PC-3 (cell line): ENCODE measurements around the gene KRTAP10-9. TPM values are rescaled to one million over a fixed set of nuclear protein-coding genes. Genes with fewer than 3 reads are reported as not detected.

Experiments
- ATAC-seq: fragments of 200-7000 bp; cut with Tn5 transposase; 2 replicates; pipeline ENCODE4 v1.9.1; 2020; ENCODE audit warnings: mild to moderate bottlenecking, moderate library complexity
- BruUV-seq: library from RNA; stranded (reverse); fragments of 400-500 nt; replicated peaks from 2 replicates; lab custom pipeline; 2021; lab: Mats Ljungman, UMichigan
- CTCF ChIA-PET: fragments of 300-600 bp; sonication (Branson Sonifier 250); formaldehyde crosslinking; loops from one replicate; lab custom pipeline; 2022; ENCODE audit warnings: antibody characterized with exemption; lab: Charles Lee
- POLR2A ChIA-PET: fragments of 300-600 bp; sonication (Branson Sonifier 250); formaldehyde crosslinking; loops from one replicate; lab custom pipeline; 2022; ENCODE audit warnings: antibody characterized with exemption; ENCODE audit not compliant: unreplicated experiment; lab: Charles Lee
- DNase-seq: peaks from one replicate; pipeline ENCODE4 v3.0.0-alpha.2; 2015
- H2AFZ ChIP-seq: fragments of 300-600 bp; sonication (generic); 2 replicates; pipeline ENCODE4 v1.6.0; 2016; ENCODE audit warnings: antibody characterized with exemption, low read length
- H3F3A ChIP-seq: fragments of 300-600 bp; sonication (generic); one replicate; pipeline ENCODE4 v1.6.0; 2017; ENCODE audit warnings: antibody characterized with exemption, low read length, control low read depth, mild to moderate bottlenecking; ENCODE audit not compliant: unreplicated experiment
- H3K27ac ChIP-seq: fragments of 300-600 bp; sonication (generic); 2 replicates; pipeline ENCODE4 v1.5.1; 2016; ENCODE audit warnings: mild to moderate bottlenecking, low read length
- H3K27me3 ChIP-seq: fragments of 300-600 bp; sonication (generic); 2 replicates; pipeline ENCODE4 v1.6.1; 2016; ENCODE audit warnings: low read length, mixed read lengths
- H3K36me3 ChIP-seq: fragments of 300-600 bp; sonication (generic); 2 replicates; pipeline ENCODE4 v1.6.1; 2016; ENCODE audit warnings: low read depth, mixed run types, low read length, mixed read lengths
- H3K4me1 ChIP-seq: fragments of 300-600 bp; sonication (generic); 2 replicates; pipeline ENCODE4 v1.5.1; 2016; ENCODE audit warnings: low read length; ENCODE audit not compliant: insufficient read depth
- H3K4me2 ChIP-seq: fragments of 300-600 bp; sonication (generic); 2 replicates; pipeline ENCODE4 v1.6.0; 2016; ENCODE audit warnings: low read length
- H3K4me3 ChIP-seq: fragments of 300-600 bp; sonication (generic); 2 replicates; pipeline ENCODE4 v1.5.1; 2016; ENCODE audit warnings: mild to moderate bottlenecking, low read length, mixed read lengths
- H3K79me2 ChIP-seq: fragments of 300-600 bp; sonication (generic); 2 replicates; pipeline ENCODE4 v1.6.1; 2017; ENCODE audit warnings: low read length, mixed read lengths
- H3K9ac ChIP-seq: fragments of 300-600 bp; sonication (generic); 2 replicates; pipeline ENCODE4 v1.6.0; 2016; ENCODE audit warnings: mild to moderate bottlenecking, low read length
- H3K9me2 ChIP-seq: fragments of 300-600 bp; sonication (generic); replicated peaks from 2 replicates; pipeline ENCODE4 v1.6.1; 2016; ENCODE audit warnings: mixed run types, low read length, mixed read lengths
- H3K9me3 ChIP-seq: fragments of 300-600 bp; sonication (generic); 2 replicates; pipeline ENCODE4 v1.6.1; 2016; ENCODE audit warnings: low read length, mixed read lengths
- H4K20me1 ChIP-seq: fragments of 300-600 bp; sonication (generic); 2 replicates; pipeline ENCODE4 v1.6.1; 2016; ENCODE audit warnings: low read length, mixed read lengths
- EZH2 ChIP-seq: fragments of 300-600 bp; sonication (generic); IDR thresholded peaks from one replicate; pipeline ENCODE4 v1.6.1; 2017; ENCODE audit warnings: antibody characterized with exemption, mild to moderate bottlenecking, low read length; ENCODE audit not compliant: unreplicated experiment
- EZH2phosphoT487 ChIP-seq: fragments of 300-600 bp; sonication (generic); IDR thresholded peaks from 2 replicates; pipeline ENCODE4 v1.6.1; 2018; ENCODE audit warnings: mild to moderate bottlenecking, antibody characterized with exemption, low read length, borderline replicate concordance
- intact Hi-C: fragments of 100-400 bp; cut with micrococcal nuclease; formaldehyde crosslinking; loops from 2 replicates; pipeline ENCODE4 v1.9.0; 2023
- total RNA-seq: library from RNA; depleted of rRNA; stranded (reverse); fragments of >200 nt; gene quantifications from 2 replicates; pipeline ENCODE4 v1.2.3, GENCODE V29; 2014
- TF ChIP-seq, protein P1 (sequence below): fragments of 300-600 bp; sonication (generic); conservative IDR thresholded peaks from 2 replicates; pipeline ENCODE4 v1.5.1; 2017; ENCODE audit warnings: antibody characterized with exemption, low read depth, mild to moderate bottlenecking, low read length

KRTAP10-9 gene
- total RNA-seq, 1 experiment from 2014 or later, result not detected

DNA sequence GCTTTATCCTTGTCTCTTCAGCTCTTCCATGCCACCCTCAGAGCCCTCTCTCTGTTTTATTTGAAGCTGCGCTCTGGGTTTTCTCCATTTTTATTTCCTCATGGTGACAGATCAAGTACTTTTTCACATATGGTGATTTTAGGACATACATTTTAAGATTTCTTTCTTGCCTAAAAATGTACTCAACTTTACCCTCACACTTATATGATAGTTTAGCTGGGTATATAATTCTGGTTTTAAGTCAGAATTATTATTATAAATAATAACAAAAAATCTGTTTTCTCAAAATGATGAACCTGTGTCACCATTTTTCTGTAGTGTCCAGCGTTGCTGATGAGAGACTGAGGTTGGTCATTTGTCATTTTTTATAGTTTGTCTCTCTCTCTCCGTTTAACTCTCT, 45.7 kb upstream of the KRTAP10-9 start:
- Histone ChIP-seq H3K27ac (no peak overlapping the region), H4K20me1 (no peaks in the 10 kb centered on the region), H3K4me3 (no peak overlapping the region), H3K36me3 (no peaks in the 10 kb centered on the region), H3K9ac (no peak overlapping the region), H3K4me1 (peaks cover 10% of the 10 kb centered on the region; the same call in 1 of the 2 replicates), H3F3A (no peaks in the 10 kb centered on the region), H3K9me3 (0 out of 2 replicates have a peak, but pooled peaks cover 5% of the 10 kb centered on the region), H3K4me2 (no peak overlapping the region), H3K9me2 (no peaks in the 10 kb centered on the region), H3K79me2 (no peaks in the 10 kb centered on the region), H2AFZ (no peak overlapping the region), H3K27me3 (no peaks in the 10 kb centered on the region)
- ChIA-PET CTCF (interaction anchor here (1.7 kb wide), 1 partner anchor 213 kb away, joined by 4 read pairs; no protein-coding TSS in a partner anchor), POLR2A (no interaction called here)
- TF ChIP-seq, protein P1, sequence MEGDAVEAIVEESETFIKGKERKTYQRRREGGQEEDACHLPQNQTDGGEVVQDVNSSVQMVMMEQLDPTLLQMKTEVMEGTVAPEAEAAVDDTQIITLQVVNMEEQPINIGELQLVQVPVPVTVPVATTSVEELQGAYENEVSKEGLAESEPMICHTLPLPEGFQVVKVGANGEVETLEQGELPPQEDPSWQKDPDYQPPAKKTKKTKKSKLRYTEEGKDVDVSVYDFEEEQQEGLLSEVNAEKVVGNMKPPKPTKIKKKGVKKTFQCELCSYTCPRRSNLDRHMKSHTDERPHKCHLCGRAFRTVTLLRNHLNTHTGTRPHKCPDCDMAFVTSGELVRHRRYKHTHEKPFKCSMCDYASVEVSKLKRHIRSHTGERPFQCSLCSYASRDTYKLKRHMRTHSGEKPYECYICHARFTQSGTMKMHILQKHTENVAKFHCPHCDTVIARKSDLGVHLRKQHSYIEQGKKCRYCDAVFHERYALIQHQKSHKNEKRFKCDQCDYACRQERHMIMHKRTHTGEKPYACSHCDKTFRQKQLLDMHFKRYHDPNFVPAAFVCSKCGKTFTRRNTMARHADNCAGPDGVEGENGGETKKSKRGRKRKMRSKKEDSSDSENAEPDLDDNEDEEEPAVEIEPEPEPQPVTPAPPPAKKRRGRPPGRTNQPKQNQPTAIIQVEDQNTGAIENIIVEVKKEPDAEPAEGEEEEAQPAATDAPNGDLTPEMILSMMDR, result no peak
- TF ChIP-seq EZH2, result no peak
- no peak for TF ChIP-seq EZH2phosphoT487
- BruUV-seq, result no TSS peak
- DNase-seq (no peak), ATAC-seq (no peak)
- intact Hi-C loops, result no loop called here

DNA sequence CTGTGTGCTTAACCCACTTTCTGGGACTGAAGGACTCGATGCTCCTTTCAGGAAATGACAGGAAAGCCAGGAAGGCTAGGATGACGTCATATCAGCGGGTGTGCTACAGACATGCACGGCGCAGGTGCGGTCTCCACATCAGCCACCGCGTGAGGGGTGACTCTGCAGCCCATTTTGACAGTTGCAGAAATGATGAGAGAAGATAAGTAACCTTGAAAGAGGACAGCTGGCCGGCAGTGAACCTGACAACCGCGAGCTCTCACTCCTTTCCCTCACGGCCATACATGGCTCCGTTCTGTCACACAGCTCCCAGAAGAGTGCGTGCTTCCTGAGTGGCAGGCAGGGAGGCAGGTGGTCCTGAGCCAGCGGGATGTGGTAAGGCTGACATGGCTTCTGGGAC, 44.8 kb upstream of the KRTAP10-9 start:
- no peaks in the 10 kb centered on the region for H3K36me3 ChIP-seq
- peaks cover 10% of the 10 kb centered on the region; the same call in 1 of the 2 replicates for H3K4me1 ChIP-seq
- no peaks in the 10 kb centered on the region for H3F3A ChIP-seq
- H3K9me3 ChIP-seq, result 0 out of 2 replicates have a peak, but pooled peaks cover 5% of the 10 kb centered on the region
- BruUV-seq, result no TSS peak
- ATAC-seq (no peak), DNase-seq (no peak)
- ChIA-PET CTCF (no interaction called here), POLR2A (no interaction called here)
- no peak overlapping the region for H3K4me2 ChIP-seq
- H3K79me2 ChIP-seq, result no peaks in the 10 kb centered on the region
- H3K4me3 ChIP-seq, result no peak overlapping the region
- H3K9me2 ChIP-seq, result no peaks in the 10 kb centered on the region
- H3K27ac ChIP-seq, result no peak overlapping the region
- TF ChIP-seq, protein P1, result no peak
- TF ChIP-seq EZH2 (no peak), EZH2phosphoT487 (no peak)
- no peak overlapping the region for H2AFZ ChIP-seq
- no peaks in the 10 kb centered on the region for H3K27me3 ChIP-seq
- H4K20me1 ChIP-seq, result no peaks in the 10 kb centered on the region
- intact Hi-C loops, result no loop called here
- H3K9ac ChIP-seq, result no peak overlapping the region

DNA sequence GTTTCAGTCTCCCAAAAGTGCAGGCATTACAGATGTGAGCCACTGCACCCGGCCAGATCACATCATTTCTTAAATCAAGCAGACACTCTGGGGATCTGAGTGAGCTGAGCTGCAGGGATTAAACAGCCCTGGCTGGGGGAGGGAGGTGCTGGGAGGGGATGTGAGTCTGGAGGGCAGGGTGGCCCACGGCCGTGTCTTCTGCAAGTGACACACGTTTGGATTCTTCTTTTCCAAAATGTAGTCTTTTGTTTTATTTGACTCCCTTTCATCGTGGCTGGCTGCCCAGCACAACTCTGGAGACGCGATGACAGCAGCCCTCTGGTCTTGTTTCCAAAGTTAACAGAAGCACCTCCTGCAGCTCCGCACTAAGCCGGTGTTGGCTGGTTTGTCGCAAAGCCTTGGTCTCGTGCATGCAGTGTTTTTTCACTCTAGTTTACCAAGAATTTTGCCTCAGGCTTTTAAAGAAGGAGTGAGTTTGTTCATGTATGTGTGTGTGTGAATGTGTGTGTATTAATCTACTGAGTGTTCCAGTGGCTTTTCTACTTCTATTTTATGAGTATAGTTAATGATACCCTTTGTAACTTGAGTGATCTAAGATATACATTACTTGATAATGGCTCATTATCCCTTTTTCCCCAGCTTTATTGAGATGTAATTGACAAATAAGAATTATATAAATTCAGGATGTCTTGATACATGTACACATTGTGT, 43.6 kb upstream of the KRTAP10-9 start:
- no peak for ATAC-seq
- Histone ChIP-seq H2AFZ (0 out of 2 replicates have a peak overlapping the region, but pooled peaks have one; percentile 17), H3K27ac (no peak overlapping the region), H4K20me1 (no peaks in the 10 kb centered on the region), H3K4me3 (no peak overlapping the region), H3K4me2 (peak overlapping the region; percentile 42; the same call in 1 of the 2 replicates), H3K9ac (no peak overlapping the region), H3K9me2 (no peaks in the 10 kb centered on the region), H3F3A (no peaks in the 10 kb centered on the region), H3K36me3 (no peaks in the 10 kb centered on the region), H3K4me1 (peaks cover 10% of the 10 kb centered on the region; the same call in 1 of the 2 replicates), H3K9me3 (0 out of 2 replicates have a peak, but pooled peaks cover 5% of the 10 kb centered on the region), H3K27me3 (no peaks in the 10 kb centered on the region), H3K79me2 (no peaks in the 10 kb centered on the region)
- DNase-seq, result peak; percentile 12
- BruUV-seq, result no TSS peak
- intact Hi-C loops, result no loop called here
- ChIA-PET POLR2A (no interaction called here), CTCF (no interaction called here)
- TF ChIP-seq EZH2 (no peak), EZH2phosphoT487 (no peak)
- TF ChIP-seq, protein P1, result no peak
